CD8-positive, alpha-beta memory T cell (primary cell): ENCODE data around the gene DIPK1B. TPM values are rescaled to one million over a fixed set of nuclear protein-coding genes. Genes with fewer than 3 reads are reported as not detected.

ENCODE experiments used
- CTCF ChIA-PET: fragments of 350-600 bp; sonication (Branson Sonifier 250); formaldehyde crosslinking; loops from one replicate; lab custom pipeline; 2021; ENCODE audit warnings: antibody characterized with exemption; lab: Charles Lee
- POLR2A ChIA-PET: fragments of 350-600 bp; sonication (Branson Sonifier 250); formaldehyde crosslinking; loops from one replicate; lab custom pipeline; 2021; ENCODE audit warnings: antibody characterized with exemption; lab: Charles Lee
- DNase-seq, 5 donors: peaks; one replicate each; pipeline versions ENCODE4 v3.0.0 to v3.0.0-alpha.2; 2020 to 2022; ENCODE audit warnings: mixed read lengths in 1 of 5
- H3K27ac ChIP-seq: one replicate; pipeline ENCODE4 v1.7.0; 2013; ENCODE audit warnings: low read depth, mild to moderate bottlenecking, low read length, moderate library complexity
- H3K27me3 ChIP-seq: 2 replicates; pipeline ENCODE4 v1.7.0; 2013; ENCODE audit warnings: low read length, mild to moderate bottlenecking; ENCODE audit not compliant: insufficient read depth, poor library complexity, severe bottlenecking
- H3K36me3 ChIP-seq: 2 replicates; pipeline ENCODE4 v1.7.0; 2013; ENCODE audit warnings: mild to moderate bottlenecking, low read length, moderate library complexity; ENCODE audit not compliant: insufficient read depth
- H3K4me1 ChIP-seq: 2 replicates; pipeline ENCODE4 v1.7.0; 2013; ENCODE audit warnings: mild to moderate bottlenecking, low read length, moderate library complexity; ENCODE audit not compliant: insufficient read depth
- H3K4me3 ChIP-seq: 2 replicates; pipeline ENCODE4 v1.7.0; 2013; ENCODE audit warnings: mild to moderate bottlenecking, low read length
- H3K9me3 ChIP-seq: 2 replicates; pipeline ENCODE4 v1.7.0; 2013; ENCODE audit warnings: mild to moderate bottlenecking, low read length
- H3K27ac Mint-ChIP-seq, 8 donors: one replicate each; pipeline ENCODE4 v1.8.0; 2020 to 2021; ENCODE audit warnings: mixed read lengths in 8 of 8, mild to moderate bottlenecking in 6 of 8, inconsistent platforms in 3 of 8, moderate library complexity in 3 of 8
- H3K27me3 Mint-ChIP-seq, 2 donors: one replicate each; pipeline ENCODE4 v1.8.0; 2020 to 2021; ENCODE audit warnings: mixed read lengths in 2 of 2, mild to moderate bottlenecking in 1 of 2, moderate library complexity in 1 of 2
- H3K36me3 Mint-ChIP-seq, 3 donors: one replicate each; pipeline ENCODE4 v1.8.0; 2020 to 2021; ENCODE audit warnings: mixed read lengths in 3 of 3, inconsistent platforms in 1 of 3, mild to moderate bottlenecking in 1 of 3
- H3K4me1 Mint-ChIP-seq, 3 donors: one replicate each; pipeline ENCODE4 v1.8.0; 2020 to 2021; ENCODE audit warnings: mixed read lengths in 3 of 3, inconsistent platforms in 1 of 3, mild to moderate bottlenecking in 1 of 3
- H3K4me3 Mint-ChIP-seq, 7 donors: one replicate each; pipeline ENCODE4 v1.8.0; 2020 to 2021; ENCODE audit warnings: mixed read lengths in 7 of 7, mild to moderate bottlenecking in 6 of 7, moderate library complexity in 4 of 7, inconsistent platforms in 2 of 7
- H3K9me3 Mint-ChIP-seq, 5 donors: one replicate each; pipeline ENCODE4 v1.8.0; 2020 to 2022; ENCODE audit warnings: mixed read lengths in 5 of 5, mild to moderate bottlenecking in 3 of 5, moderate library complexity in 2 of 5, inconsistent platforms in 1 of 5
- polyA plus RNA-seq: library from polyadenylated mRNA; unstranded; fragments of 300-500 nt; fragmentation: Illumina TruSeq; gene quantifications from one replicate; pipeline ENCODE4 v1.2.3, GENCODE V29; 2021
- total RNA-seq, 2 experiments: library from RNA; stranded (reverse); gene quantifications; one replicate each; pipeline ENCODE4 v1.2.3, GENCODE V29; 2021

DIPK1B gene
- total and polyA plus RNA-seq, 3 experiments from 2014 or later = not detected

- Mint-ChIP-seq H3K36me3 (no peaks in the 10 kb centered on the region), H3K4me3 (no peak overlapping the region), H3K9me3 (peaks cover 0 to 2% (median 0%) of the 10 kb centered on the region in 5 donors), H3K27me3 (peaks cover 7 to 23% of the 10 kb centered on the region in 2 donors), H3K27ac (no peak overlapping the region), H3K4me1 (peaks cover 0 to 13% (median 6%) of the 10 kb centered on the region in 3 donors)
- peak overlapping the region; percentile 16 for H3K27ac ChIP-seq
- no peaks in the 10 kb centered on the region for H3K9me3 ChIP-seq
- no peaks in the 10 kb centered on the region for H3K36me3 ChIP-seq
- no peaks in the 10 kb centered on the region for H3K4me1 ChIP-seq
- POLR2A ChIA-PET = no interaction called here
- CTCF ChIA-PET = interaction anchor here (0.6 kb wide), 1 partner anchor 58 kb away, joined by 3 read pairs; no protein-coding TSS in a partner anchor
- no peak overlapping the region for H3K4me3 ChIP-seq
- no peak for DNase-seq
- peaks cover 11% of the 10 kb centered on the region for H3K27me3 ChIP-seq
Measured at GRCh38 chr9:136667214-136667939, 45.0 kb upstream of the DIPK1B start.

GRCh38 chr9:136667940-136668760, 44.2 kb upstream of the DIPK1B start:
- H3K27ac ChIP-seq = no peak overlapping the region
- Mint-ChIP-seq H3K9me3 (peaks cover 0 to 2% (median 0%) of the 10 kb centered on the region in 5 donors), H3K36me3 (no peaks in the 10 kb centered on the region), H3K27me3 (peaks cover 7 to 22% of the 10 kb centered on the region in 2 donors), H3K27ac (no peak overlapping the region), H3K4me1 (peaks cover 0 to 13% (median 6%) of the 10 kb centered on the region in 3 donors), H3K4me3 (peak overlapping the region in 1 of 7 donors; percentile 61)
- no peaks in the 10 kb centered on the region for H3K36me3 ChIP-seq
- no peaks in the 10 kb centered on the region for H3K4me1 ChIP-seq
- POLR2A ChIA-PET = no interaction called here
- DNase-seq = no peak
- peaks cover 11% of the 10 kb centered on the region for H3K27me3 ChIP-seq
- no peak overlapping the region for H3K4me3 ChIP-seq
- CTCF ChIA-PET = no interaction called here
- H3K9me3 ChIP-seq = no peaks in the 10 kb centered on the region

GRCh38 chr9:136668983-136669790, 43.2 kb upstream of the DIPK1B start:
- Histone ChIP-seq H3K4me1 (no peaks in the 10 kb centered on the region), H3K4me3 (no peak overlapping the region), H3K27ac (no peak overlapping the region), H3K27me3 (peaks cover 7% of the 10 kb centered on the region), H3K9me3 (no peaks in the 10 kb centered on the region), H3K36me3 (no peaks in the 10 kb centered on the region)
- no peak for DNase-seq
- Mint-ChIP-seq H3K27ac (no peak overlapping the region), H3K36me3 (peaks cover 0 to 2% (median 0%) of the 10 kb centered on the region in 3 donors), H3K4me1 (peaks cover 0 to 13% (median 6%) of the 10 kb centered on the region in 3 donors), H3K27me3 (peaks cover 5 to 20% of the 10 kb centered on the region in 2 donors), H3K4me3 (peak overlapping the region in 1 of 7 donors; percentile 69), H3K9me3 (peaks cover 0 to 1% (median 0%) of the 10 kb centered on the region in 5 donors)
- ChIA-PET CTCF (no interaction called here), POLR2A (no interaction called here)

GRCh38 chr9:136669791-136670464, 42.4 kb upstream of the DIPK1B start:
- no peak for DNase-seq
- H3K36me3 ChIP-seq = no peaks in the 10 kb centered on the region
- H3K9me3 ChIP-seq = no peaks in the 10 kb centered on the region
- peaks cover 0 to 7% (median 0%) of the 10 kb centered on the region in 3 donors for H3K36me3 Mint-ChIP-seq
- no peak overlapping the region for H3K4me3 Mint-ChIP-seq
- no peak overlapping the region for H3K27ac Mint-ChIP-seq
- H3K4me3 ChIP-seq = no peak overlapping the region
- CTCF ChIA-PET = no interaction called here
- POLR2A ChIA-PET = no interaction called here
- peaks cover 5 to 16% of the 10 kb centered on the region in 2 donors for H3K27me3 Mint-ChIP-seq
- peaks cover 0 to 10% (median 5%) of the 10 kb centered on the region in 3 donors for H3K4me1 Mint-ChIP-seq
- H3K4me1 ChIP-seq = no peaks in the 10 kb centered on the region
- H3K9me3 Mint-ChIP-seq = no peaks in the 10 kb centered on the region
- peaks cover 3% of the 10 kb centered on the region for H3K27me3 ChIP-seq
- H3K27ac ChIP-seq = no peak overlapping the region

GRCh38 chr9:136670576-136671253, 41.7 kb upstream of the DIPK1B start:
- Mint-ChIP-seq H3K27me3 (peaks cover 5 to 13% of the 10 kb centered on the region in 2 donors), H3K4me1 (peaks cover 0 to 6% (median 2%) of the 10 kb centered on the region in 3 donors), H3K27ac (no peak overlapping the region), H3K4me3 (no peak overlapping the region), H3K36me3 (peaks cover 0 to 7% (median 0%) of the 10 kb centered on the region in 3 donors), H3K9me3 (no peaks in the 10 kb centered on the region)
- Histone ChIP-seq H3K27ac (no peak overlapping the region), H3K27me3 (no peaks in the 10 kb centered on the region), H3K9me3 (no peaks in the 10 kb centered on the region), H3K4me1 (no peaks in the 10 kb centered on the region), H3K4me3 (no peak overlapping the region), H3K36me3 (no peaks in the 10 kb centered on the region)
- no peak for DNase-seq
- ChIA-PET CTCF (interaction anchor here (0.8 to 2.1 kb wide), 6 partner anchors 11 to 186 kb away, joined by 3 to 7 read pairs (median 4); no protein-coding TSS in a partner anchor), POLR2A (no interaction called here)

GRCh38 chr9:136671254-136671614, 41.1 kb upstream of the DIPK1B start:
- Histone ChIP-seq H3K27me3 (no peaks in the 10 kb centered on the region), H3K4me3 (no peak overlapping the region), H3K9me3 (no peaks in the 10 kb centered on the region), H3K4me1 (no peaks in the 10 kb centered on the region), H3K36me3 (no peaks in the 10 kb centered on the region), H3K27ac (no peak overlapping the region)
- ChIA-PET CTCF (interaction anchor here (0.8 to 2.1 kb wide), 11 partner anchors 7 to 187 kb away, joined by 3 to 7 read pairs (median 3); no protein-coding TSS in a partner anchor), POLR2A (no interaction called here)
- H3K36me3 Mint-ChIP-seq = peaks cover 0 to 7% (median 0%) of the 10 kb centered on the region in 3 donors
- no peak overlapping the region for H3K4me3 Mint-ChIP-seq
- no peak overlapping the region for H3K27ac Mint-ChIP-seq
- DNase-seq = no peak
- H3K4me1 Mint-ChIP-seq = peaks cover 0 to 6% (median 2%) of the 10 kb centered on the region in 3 donors
- no peaks in the 10 kb centered on the region for H3K9me3 Mint-ChIP-seq
- H3K27me3 Mint-ChIP-seq = peaks cover 5 to 13% of the 10 kb centered on the region in 2 donors
